Muscle of arm (tissue), 12 donors: Measurements from ENCODE around the gene KMT5C. TPM values are rescaled to one million over a fixed set of nuclear protein-coding genes. Genes with fewer than 3 reads are reported as not detected.
"Not testable (repeated sequence)": the region's sequence is repeated elsewhere in the genome, so short reads cannot be mapped to it uniquely, and the experiment has no call there.

Experiments used
- DNase-seq: peaks from one replicate; pipeline ENCODE4 v3.0.0-alpha.2; 2013
- polyA plus RNA-seq, 12 donors: library from polyadenylated mRNA; unstranded; fragments of 120-200 nt; gene quantifications; one replicate each; pipeline ENCODE4 v1.2.1, GENCODE V29; 2013; ENCODE audit not compliant: insufficient read length in 12 of 12

KMT5C gene
- polyA plus RNA-seq, 12 donors: 11.9 to 59.4 (median 19.7) TPM; not detected in 1

GRCh38 chr19:55315956-55316525, 23.6 kb upstream of the KMT5C start:
- DNase-seq: no peak

GRCh38 chr19:55316646-55317045, 23.0 kb upstream of the KMT5C start:
- no peak for DNase-seq

- no peak for DNase-seq
These were observed 19.9 kb upstream of the KMT5C start for GRCh38 chr19:55319785-55320184.

- DNase-seq: no peak
These were observed 18.7 kb upstream of the KMT5C start for GRCh38 chr19:55320844-55321419.

- no peak for DNase-seq
These were observed 18.1 kb upstream of the KMT5C start for GRCh38 chr19:55321466-55322137.

- no peak for DNase-seq
These were observed 17.3 kb upstream of the KMT5C start for GRCh38 chr19:55322204-55322885.

- DNase-seq: no peak
These were observed 15.0 kb upstream of the KMT5C start for GRCh38 chr19:55324662-55325061.

- DNase-seq: no peak
These were observed 14.5 kb upstream of the KMT5C start, which contains the start of gene TMEM150B for GRCh38 chr19:55325172-55325571. Gene TMEM150B, minus strand, starts transcription at chr19:55325341. Its CDS starts 4,305 bp downstream, at chr19:55321036.

- DNase-seq: not testable (repeated sequence)
These were observed 10.8 kb upstream of the KMT5C start for GRCh38 chr19:55328774-55329318.

GRCh38 chr19:55329791-55330190, 9.9 kb upstream of the KMT5C start:
- DNase-seq: not testable (repeated sequence)

GRCh38 chr19:55333870-55334269, 5.8 kb upstream of the KMT5C start:
- DNase-seq: no peak

- DNase-seq: no peak
These were observed 3.6 kb upstream of the KMT5C start for GRCh38 chr19:55336101-55336500.

GRCh38 chr19:55339889-55340783, 460 bp downstream of the KMT5C start:
- DNase-seq: no peak

GRCh38 chr19:55340784-55341147, 1.1 kb downstream of the KMT5C start:
- no peak for DNase-seq

GRCh38 chr19:55341171-55341588, 1.5 kb downstream of the KMT5C start:
- peak; percentile 72 for DNase-seq

GRCh38 chr19:55341595-55342531, 2.2 kb downstream of the KMT5C start:
- no peak for DNase-seq

- no peak for DNase-seq
These were observed 4.8 kb downstream of the KMT5C start for GRCh38 chr19:55344444-55344843.

GRCh38 chr19:55345101-55345817, 5.6 kb downstream of the KMT5C start:
- no peak for DNase-seq
